NCI-H2227 (cell line): ENCODE results near the gene TXNDC8.
"Not testable (repeated sequence)": the region's sequence is repeated elsewhere in the genome, so short reads cannot be mapped to it uniquely, and the experiment has no call there.

Experiments
- DNase-seq: peaks from one replicate; lab custom pipeline; 2025; ENCODE audit not compliant: unreplicated experiment; lab: John Stamatoyannopoulos, UW

The TXNDC8 gene

DNA sequence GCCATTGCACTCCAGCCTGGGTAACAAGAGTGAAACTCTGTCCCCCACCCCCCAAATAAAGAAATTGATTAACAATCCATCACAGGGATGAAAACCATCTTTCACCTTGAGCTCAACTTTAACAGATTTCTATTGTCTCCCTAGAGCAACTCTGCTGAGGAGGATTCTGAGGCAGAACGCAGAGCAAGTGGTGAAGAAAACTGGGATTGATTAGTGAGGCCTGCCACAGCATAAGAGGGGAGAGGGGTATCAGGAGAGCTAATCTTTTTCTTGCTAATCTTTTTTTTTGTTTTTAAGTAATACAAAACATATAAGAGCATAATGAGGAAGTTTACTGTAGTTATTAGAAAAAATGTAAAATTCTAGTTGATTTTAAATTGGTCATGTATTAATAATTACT is 8.9 kb downstream of the TXNDC8 start:
- DNase-seq, result no peak

DNA sequence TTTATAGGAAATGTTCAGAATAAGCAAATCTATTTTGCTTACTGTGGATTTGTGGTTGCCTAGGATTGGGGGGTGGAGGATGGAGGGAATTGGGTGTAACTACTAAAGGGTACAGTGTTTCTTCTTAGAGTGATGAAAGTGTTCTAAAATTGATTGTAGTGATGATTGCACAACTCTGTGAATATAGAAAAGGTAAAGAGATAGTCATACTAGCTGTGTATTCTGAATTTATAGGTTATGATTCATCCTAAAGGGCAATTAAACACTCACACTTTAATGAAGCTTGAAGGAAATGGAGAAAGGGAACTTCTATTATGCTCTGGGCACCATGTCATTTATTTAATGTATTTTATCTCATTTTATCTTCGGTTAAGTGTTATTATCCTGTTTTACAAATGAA is 9.9 kb downstream of the TXNDC8 start:
- DNase-seq, result no peak

DNA sequence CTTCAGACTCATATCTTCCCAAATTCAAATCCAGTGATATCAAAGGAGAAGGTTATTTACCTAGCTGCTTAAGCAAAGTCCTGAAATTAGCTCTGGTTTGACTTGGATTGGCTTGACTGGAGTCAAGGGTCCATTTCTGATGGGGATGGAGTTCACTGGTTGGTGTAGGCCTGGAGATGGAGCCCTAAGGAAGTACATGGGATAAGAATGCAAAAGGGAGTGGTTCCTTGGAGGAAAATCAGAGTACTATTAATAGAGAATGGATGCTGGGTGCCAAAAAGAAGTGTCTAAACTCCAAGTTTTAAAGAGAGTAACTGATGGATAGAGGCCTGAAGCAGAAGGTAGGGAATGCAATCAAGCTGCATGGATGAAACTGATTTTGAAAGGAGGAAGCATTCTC is 13.8 kb downstream of the TXNDC8 start:
- no peak for DNase-seq

DNA sequence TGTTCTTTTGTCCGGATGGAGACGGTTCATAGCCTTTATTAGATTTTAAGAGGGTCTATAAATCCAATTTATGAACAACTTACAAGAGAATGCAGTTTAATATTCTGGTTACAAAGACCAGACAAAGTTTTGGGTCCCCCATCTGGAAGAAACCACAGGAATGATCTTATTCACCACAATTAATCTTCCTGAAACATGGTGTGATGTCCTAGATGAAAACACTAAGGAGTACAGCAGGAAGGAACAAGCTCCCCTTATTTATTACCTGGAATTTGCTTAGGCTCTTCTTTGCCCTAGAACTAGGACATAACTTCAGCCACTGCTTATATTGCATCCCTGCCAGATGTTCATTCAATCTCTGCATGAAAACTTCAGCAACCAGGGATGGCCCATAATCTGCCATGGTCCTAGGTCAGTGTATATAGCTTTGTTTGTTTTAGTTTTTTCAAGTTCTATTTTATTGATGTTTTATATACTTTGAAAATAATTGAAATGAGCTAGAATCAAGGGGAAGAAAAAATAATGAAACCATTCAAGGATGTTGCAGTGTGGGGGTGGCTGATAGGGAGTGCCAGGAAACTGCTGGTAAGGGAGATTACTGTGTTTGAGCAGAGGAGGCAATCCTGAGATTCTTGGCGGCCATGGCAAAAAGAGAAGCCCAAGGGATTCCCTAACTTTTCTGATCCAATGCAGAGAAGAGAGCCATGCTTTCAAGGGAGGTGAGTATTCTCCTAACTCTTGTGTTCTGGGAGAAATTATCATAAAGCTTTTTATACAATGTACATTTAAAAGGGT is 16.8 kb downstream of the TXNDC8 start:
- no peak for DNase-seq

DNA sequence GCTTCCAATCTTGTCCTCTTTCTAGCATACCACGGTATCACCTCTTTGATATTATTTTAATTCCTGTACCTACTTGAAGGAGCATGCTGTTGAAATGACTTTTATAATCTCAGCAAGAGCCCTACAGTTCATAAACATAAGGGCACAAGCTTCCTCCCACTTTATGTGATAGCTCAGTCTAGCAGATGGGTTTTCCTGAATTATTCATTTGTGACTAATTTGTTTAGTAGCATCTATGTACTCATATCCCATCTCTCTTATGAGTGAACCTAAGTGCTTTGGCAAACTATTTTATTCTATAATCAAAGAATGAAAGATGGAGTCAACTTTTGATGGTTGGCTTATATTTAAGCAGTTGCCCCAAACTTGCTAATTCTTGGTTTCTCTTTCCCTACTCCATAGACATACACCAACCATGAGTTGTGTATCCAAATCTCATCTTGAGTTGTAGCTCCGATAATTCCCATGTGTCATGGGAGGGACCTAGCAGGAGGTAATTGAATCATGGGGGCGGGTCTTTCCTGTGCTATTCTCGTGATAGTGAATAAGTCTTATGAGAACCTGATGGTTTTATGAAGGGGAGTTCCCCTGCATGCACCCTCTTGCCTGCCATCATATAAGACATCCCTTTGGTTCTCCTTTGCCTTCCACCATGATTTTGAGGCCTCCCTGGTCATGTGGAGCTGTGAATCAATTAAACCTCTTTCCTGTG is 17.7 kb downstream of the TXNDC8 start:
- no peak for DNase-seq

DNA sequence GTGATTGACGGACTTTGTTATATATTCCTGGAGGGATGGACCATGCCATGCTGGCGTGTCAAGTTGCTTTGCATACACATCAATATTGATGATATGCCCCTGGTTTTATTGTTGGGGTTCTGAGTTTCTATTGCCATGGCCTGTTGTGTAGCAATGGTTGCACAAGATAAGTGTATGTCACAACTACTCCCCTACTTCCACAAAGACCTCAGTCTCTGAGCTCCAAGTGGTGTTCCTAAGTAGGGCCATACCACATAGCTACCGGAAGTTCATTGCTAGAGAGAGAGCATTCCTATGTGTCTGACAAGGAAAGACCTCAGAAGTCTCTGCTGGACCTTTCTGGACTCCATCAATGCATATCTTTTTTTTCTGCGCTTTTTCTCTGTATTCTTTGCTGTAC is 19.8 kb downstream of the TXNDC8 start:
- no peak for DNase-seq

DNA sequence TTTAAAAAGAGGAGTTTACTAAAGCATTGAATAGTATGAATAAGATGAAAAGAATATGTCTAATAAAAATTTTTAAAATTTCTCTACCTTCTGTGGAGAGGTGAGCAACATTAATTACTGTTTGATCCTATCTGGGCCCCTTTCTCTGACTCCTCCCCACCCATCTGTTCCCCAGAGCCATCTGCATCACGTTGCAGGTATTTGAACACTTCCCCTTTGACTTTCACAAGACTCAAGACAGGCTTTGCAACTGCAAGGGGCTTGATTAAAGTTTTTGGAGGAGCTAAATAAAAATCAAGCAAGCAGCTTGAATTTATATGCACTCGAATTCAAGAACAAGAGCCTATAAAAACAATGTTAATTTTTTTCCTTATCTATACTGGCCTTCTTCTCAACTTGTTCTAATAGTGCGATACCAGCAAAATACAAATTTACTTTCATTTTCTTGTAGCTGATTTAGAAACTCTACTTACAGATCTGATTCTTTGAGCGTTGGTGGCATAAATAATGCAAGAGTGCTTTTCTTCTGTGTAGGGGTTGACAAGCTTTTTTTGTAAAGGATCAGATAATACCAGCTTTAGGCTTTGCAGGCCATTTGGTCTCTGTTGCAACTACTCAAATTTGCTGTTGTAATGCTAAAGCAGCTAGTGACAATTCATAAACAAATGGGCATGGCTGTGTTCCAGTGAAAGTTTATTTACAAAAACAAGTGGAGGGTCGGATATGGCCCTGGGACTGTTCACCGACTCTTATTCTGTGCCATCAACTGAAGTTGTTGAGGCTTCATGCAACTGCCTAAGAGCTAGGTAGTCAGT is 21.2 kb downstream of the TXNDC8 start:
- DNase-seq, result no peak

DNA sequence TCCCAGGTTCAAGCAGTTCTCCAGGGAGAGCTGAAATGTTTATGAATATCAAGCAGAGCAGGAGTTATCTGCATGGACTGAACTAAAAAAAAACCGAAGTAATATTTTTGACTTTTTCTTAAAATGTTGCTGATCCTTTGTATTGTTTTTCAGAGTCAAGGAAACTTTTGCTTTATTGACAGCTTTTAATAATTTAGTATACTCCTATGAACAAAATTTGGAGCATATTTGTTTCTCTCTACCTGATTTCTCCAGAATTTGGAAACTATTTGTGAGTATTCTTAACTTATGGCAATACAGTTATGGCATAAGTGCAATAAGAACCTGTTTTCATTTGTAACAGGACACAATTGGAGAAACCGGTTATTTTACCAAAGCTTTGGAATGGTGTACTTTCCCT is 25.7 kb downstream of the TXNDC8 start:
- DNase-seq, result not testable (repeated sequence)

DNA sequence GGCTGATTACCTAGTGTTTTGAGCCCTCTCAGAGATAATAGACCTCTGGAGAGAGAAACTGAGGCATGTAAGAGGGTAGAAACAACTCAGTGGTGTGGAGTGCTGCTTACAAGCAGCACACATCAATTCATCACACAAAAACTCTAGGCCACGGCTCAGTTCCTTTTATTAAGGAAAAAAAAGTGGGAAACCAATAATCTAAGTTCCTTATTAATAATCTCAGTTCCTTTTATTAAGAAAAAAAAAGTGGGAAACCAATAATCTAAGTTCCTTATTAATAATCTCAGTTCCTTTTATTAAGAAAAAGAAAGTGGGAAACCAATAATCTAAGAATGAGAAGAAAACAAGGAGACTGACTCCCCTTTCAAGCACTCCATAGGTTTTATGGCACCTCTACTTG is 28.0 kb downstream of the TXNDC8 start:
- no peak for DNase-seq

DNA sequence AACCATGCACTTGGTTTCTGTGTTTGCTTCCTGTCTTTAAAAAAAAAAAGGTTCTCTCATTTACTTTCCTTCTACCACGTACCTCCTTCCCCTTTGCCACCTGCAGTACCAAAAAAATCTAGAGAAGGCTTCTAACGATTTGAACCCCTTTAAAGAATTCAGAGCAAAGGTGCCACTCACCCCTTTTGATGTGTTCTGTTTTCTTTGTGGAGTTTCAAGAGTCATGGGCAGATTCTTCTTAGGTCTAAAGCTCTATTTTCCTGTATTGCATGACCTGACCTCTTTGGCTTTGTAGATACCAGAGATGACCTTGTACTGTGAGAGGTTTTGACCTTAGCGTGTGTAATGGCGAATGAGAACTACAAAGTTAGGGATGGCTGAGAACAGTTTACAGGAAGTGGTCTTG is 29.0 kb downstream of the TXNDC8 start:
- DNase-seq, result no peak

DNA sequence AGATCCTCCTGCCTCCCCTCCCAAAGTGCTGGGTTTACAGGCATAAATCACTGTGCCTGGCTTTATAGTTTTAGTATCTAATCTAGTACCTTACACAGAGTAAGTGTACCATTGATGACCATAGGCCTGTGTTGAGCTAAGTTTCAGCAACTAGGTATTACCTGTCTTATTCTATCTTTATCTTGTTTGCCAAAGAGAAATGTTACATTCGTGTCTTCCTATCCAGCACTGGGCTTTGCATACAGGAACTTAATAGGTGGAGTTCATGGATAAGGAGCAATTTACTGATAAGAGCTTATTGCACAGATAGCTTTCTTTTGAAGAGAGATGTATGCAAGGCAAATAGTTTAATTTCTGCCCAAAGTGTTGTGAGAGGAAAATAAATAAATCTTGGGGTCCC is 30.5 kb downstream of the TXNDC8 start:
- no peak for DNase-seq

DNA sequence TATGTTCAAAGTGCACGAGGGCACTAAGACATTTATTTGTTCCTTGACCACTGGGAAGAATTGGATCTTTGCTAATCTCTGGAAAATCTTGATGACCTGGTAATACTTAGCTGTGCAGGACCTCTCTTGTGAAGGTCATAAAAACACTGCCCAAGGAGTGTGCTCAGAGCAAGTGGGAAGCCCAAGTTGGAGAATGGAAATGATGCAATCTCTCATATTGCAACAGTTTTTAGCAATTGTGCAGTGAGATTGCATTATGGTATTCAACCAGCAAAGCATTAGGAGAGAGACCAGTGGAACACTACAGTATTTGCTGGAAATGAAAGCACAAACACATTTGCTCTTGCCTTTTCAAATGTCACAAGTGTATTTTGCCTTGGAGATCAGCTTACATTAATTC is 34.5 kb downstream of the TXNDC8 start:
- no peak for DNase-seq

DNA sequence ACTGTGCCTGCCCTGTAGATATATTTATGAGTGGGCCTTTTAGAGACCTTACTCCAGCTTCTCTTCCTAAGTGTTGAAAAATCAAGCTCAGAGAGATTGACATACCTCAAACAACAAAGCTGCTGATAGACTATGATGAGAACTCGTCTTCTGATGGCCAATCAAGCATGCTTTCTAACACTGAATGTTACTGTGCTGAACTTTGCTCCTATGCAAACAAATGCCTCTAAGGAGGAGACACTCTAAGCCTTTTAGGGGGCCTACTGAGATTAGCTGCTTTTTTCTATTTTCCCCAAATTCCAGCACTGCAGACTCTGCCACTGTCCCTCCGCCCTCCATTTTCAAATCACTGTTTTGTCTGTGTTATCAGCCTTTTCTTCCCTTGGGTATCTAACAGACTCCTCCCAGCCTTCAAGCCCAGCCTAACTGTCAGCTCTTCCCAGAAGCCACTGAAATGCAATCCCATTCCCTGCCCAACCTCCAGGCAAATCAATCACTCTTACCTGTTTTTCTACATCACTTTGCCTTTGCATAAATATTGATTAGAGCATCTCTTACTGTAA is 39.5 kb downstream of the TXNDC8 start:
- DNase-seq, result no peak

DNA sequence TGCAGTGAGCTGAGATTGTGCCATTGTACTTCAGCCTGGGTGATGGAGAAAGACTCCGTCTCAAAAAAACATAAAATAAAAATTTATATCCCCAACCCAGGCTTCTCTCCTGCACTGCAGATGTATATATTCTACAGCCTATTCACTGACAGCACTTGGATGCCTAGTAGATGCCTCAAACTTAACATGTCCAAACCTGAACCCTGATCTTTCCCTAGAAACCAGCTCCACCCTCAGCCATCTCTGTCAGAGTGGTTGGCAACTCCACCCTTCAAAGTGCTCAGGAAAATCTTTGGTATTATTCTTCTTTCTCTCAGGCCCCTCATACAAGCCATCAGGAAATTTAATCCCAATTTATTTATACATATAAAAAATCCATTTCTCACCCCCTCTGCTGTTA is 44.4 kb downstream of the TXNDC8 start:
- DNase-seq, result no peak

DNA sequence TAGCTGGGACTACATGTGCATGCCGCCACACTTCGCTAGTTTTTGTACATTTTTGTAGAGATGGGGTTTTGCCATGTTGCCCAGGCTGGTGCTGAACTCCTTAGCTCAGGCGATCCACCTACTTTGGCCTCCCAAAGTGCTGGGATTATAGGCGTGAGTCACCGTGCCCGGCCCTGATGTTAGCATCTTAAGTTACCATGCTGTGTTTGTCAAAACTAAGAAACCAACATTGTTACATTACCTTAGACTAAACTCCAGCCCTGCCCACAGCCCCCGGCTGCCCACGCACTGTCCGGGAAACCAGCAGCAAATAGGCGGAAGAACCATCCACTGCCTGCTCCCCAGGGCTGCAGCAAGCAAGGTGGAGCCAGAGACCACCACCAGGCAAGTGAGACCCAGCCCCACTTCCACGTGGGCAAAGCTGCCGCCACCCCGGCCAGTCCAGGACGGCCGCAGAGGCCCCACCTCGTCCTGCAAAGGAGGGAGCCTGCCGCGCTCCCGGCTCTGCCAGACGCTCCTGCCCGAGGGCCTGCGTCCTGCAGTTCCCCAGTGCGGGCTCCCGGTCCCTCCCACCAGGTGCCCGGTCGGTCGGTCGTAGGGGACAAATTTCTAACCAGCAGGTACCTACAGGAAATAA is 45.6 kb downstream of the TXNDC8 start:
- no peak for DNase-seq

DNA sequence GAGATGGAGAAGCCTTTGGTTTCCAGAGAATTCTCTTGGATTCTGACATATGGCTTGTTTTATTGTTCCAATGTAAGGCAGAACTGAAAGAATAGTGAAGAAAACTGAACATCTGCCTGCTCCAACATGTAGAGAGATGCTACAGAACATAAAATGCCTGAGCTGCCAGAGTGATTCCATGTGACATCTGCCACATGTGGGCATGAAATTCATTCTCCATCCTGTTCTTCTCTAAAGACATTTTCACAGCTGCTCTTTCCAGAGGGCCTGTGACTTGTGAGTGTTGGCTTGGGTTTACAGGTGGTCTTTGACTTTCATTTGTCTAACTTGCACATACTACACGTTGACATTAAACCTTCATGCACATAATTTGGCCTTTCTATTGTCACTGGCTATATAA is 47.7 kb downstream of the TXNDC8 start:
- no peak for DNase-seq

DNA sequence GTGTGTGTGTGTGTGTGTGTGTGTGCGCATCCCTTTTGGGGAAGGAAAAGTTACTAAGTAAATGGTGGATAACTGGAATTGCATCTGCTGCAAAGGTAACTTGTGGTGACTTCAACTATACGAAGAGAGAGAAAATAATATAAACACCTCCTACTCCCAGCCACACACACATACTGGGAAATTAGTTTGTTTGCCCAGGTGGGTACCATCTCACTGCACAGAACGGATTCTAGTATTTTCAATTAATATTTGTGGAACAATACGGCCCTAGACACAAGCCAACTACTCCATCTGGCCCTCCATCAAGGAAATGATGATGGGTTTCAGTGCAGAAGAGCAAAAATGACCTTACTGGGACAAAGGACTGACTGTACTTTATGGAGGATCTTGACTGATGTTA is 49.2 kb downstream of the TXNDC8 start:
- no peak for DNase-seq

DNA sequence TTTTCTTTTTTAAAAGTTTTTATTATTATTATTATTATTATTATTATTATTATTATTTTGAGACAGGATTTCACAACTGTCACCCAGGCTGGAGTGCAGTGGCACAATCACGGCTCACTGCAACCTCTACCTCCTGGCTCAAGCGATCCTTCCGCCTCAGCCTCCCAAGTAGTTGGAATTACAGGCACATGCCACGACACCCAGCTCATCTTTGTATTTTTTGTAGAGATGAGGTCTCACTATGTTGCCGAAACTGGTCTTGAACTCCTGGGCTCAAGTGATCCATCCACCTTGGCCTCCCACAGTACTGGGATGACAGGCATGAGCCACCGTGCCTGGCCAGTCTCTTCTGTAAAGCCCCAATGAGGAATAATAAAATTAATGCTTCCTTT is 50.4 kb downstream of the TXNDC8 start:
- no peak for DNase-seq

DNA sequence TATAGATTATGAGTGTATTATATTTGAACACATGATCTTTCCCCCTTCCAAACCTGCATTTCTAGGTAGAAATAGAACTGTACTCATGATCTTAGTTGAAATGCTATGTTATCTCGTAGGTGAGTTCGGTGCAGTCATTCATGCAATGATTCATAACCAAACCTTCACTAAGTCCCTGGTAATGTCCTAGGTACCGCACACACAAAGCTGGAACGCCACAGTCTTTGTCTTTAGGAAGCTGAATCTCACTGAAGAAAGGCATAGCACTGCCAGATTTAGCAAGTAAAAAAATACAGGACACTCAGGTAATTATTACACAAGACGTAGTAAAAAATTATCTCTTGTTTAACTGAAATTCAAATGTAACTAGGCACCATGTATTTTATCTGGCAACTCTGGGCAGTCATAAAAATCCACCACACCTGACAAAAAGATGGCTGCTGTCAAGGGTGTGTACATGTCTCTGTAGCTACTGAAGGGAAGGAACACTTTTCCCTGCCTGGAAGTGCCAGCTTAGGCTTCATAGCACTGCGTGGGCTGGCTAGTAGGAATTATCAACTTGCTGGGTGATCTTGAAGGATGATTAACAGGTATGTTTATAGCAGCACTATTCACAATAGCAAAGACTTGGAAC is 53.3 kb downstream of the TXNDC8 start:
- no peak for DNase-seq

DNA sequence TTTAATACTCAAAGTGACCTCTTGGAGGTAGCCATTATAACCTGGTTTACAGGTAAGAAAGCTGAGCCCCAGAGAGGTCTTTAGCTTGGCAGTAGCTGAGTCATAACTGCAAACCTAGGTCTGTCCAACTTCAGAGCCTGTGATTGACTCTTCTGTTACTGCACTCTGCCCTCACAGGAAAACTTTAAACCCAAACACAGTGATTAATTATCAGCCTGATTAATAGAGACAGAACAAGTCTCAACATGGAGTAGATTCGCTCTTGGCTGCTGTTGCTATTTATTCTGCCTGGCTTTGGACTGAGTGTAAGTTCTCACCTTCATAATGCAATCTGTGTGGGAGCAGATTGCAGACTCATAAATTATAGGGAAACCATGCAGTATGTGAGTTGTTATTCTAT is 53.9 kb downstream of the TXNDC8 start:
- DNase-seq, result no peak

DNA sequence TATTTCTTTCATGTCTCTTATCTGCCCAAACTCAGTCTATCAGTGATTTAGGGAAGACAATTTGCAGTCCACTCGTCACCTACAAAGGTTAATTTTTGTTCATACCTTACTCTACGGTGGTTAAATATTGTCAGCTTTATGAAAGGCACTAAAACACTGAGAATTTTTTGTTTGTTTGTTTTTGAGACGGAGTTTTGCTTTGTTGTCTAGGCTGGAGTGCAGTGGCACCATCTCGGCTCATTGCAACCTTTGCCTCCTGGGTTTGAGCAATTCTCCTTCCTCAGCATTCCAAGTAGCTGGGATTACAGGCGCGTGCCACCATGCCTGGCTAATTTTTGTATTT is 55.0 kb downstream of the TXNDC8 start:
- no peak for DNase-seq
